H1 (cell line): ENCODE measurements around the gene ARID4A. TPM values are rescaled to one million over a fixed set of nuclear protein-coding genes. Genes with fewer than 3 reads are reported as not detected.

Source experiments
- HDAC6 ChIP-seq: IDR thresholded peaks from one replicate; pipeline ENCODE4 v1.7.1; 2012; ENCODE audit warnings: low read depth, mild to moderate bottlenecking, inconsistent platforms, low read length, moderate library complexity
- NANOG ChIP-seq: IDR thresholded peaks from 2 replicates; pipeline ENCODE4 v1.6.1; 2011; ENCODE audit warnings: low read length, low read depth, mild to moderate bottlenecking, inconsistent platforms; ENCODE audit not compliant: insufficient read depth, poor library complexity, severe bottlenecking
- POU5F1 ChIP-seq: IDR thresholded peaks from 2 replicates; pipeline ENCODE4 v1.6.1; 2011; ENCODE audit warnings: low read depth, mild to moderate bottlenecking, low read length, moderate library complexity
- TEAD4 ChIP-seq: IDR thresholded peaks from 2 replicates; pipeline ENCODE4 v1.6.1; 2012; ENCODE audit warnings: low read depth, low read length, inconsistent platforms, mixed read lengths
- polyA plus RNA-seq, 7 experiments: library from polyadenylated mRNA; depleted of rRNA in 3 of 7; stranded (reverse) in 5 of 7; unstranded in 2 of 7; fragments of >200 nt in 5 of 7; fragments of 200-250 nt in 2 of 7; gene quantifications; 1 replicate in 5 of 7; 2 replicates in 1 of 7; 4 replicates in 1 of 7; pipeline versions ENCODE4 v1.2.1 to v1.2.3, GENCODE V29; 2011 to 2013; ENCODE audit warnings: missing spikeins in 2 of 7, mixed read lengths in 2 of 7
- total RNA-seq: library from RNA; stranded (reverse); fragmentation: NEBNext Ultra II Directional; extraction: Animal tissue kit (Norgen Biotek cat#: 25700); gene quantifications from 2 replicates; pipeline ENCODE4 v1.2.1, GENCODE V29; 2021
- TF ChIP-seq, protein P1 (sequence below): fragments of 300-600 bp; sonication (generic); IDR thresholded peaks from 2 replicates; pipeline ENCODE4 v1.7.1; 2012; ENCODE audit warnings: low read length, moderate library complexity, mild to moderate bottlenecking, inconsistent platforms; ENCODE audit not compliant: insufficient replicate concordance

ARID4A gene
- total and polyA plus RNA-seq, 2 of the 8 experiments (the other 6 are each of a cell fraction or from before 2014, with no cell fraction given): 2.1 to 14.6 TPM

GRCh38 chr14:58376791-58377190 is 78.4 kb downstream of the ARID4A start (continued):
- TF ChIP-seq TEAD4: no peak
- TF ChIP-seq, protein P1, sequence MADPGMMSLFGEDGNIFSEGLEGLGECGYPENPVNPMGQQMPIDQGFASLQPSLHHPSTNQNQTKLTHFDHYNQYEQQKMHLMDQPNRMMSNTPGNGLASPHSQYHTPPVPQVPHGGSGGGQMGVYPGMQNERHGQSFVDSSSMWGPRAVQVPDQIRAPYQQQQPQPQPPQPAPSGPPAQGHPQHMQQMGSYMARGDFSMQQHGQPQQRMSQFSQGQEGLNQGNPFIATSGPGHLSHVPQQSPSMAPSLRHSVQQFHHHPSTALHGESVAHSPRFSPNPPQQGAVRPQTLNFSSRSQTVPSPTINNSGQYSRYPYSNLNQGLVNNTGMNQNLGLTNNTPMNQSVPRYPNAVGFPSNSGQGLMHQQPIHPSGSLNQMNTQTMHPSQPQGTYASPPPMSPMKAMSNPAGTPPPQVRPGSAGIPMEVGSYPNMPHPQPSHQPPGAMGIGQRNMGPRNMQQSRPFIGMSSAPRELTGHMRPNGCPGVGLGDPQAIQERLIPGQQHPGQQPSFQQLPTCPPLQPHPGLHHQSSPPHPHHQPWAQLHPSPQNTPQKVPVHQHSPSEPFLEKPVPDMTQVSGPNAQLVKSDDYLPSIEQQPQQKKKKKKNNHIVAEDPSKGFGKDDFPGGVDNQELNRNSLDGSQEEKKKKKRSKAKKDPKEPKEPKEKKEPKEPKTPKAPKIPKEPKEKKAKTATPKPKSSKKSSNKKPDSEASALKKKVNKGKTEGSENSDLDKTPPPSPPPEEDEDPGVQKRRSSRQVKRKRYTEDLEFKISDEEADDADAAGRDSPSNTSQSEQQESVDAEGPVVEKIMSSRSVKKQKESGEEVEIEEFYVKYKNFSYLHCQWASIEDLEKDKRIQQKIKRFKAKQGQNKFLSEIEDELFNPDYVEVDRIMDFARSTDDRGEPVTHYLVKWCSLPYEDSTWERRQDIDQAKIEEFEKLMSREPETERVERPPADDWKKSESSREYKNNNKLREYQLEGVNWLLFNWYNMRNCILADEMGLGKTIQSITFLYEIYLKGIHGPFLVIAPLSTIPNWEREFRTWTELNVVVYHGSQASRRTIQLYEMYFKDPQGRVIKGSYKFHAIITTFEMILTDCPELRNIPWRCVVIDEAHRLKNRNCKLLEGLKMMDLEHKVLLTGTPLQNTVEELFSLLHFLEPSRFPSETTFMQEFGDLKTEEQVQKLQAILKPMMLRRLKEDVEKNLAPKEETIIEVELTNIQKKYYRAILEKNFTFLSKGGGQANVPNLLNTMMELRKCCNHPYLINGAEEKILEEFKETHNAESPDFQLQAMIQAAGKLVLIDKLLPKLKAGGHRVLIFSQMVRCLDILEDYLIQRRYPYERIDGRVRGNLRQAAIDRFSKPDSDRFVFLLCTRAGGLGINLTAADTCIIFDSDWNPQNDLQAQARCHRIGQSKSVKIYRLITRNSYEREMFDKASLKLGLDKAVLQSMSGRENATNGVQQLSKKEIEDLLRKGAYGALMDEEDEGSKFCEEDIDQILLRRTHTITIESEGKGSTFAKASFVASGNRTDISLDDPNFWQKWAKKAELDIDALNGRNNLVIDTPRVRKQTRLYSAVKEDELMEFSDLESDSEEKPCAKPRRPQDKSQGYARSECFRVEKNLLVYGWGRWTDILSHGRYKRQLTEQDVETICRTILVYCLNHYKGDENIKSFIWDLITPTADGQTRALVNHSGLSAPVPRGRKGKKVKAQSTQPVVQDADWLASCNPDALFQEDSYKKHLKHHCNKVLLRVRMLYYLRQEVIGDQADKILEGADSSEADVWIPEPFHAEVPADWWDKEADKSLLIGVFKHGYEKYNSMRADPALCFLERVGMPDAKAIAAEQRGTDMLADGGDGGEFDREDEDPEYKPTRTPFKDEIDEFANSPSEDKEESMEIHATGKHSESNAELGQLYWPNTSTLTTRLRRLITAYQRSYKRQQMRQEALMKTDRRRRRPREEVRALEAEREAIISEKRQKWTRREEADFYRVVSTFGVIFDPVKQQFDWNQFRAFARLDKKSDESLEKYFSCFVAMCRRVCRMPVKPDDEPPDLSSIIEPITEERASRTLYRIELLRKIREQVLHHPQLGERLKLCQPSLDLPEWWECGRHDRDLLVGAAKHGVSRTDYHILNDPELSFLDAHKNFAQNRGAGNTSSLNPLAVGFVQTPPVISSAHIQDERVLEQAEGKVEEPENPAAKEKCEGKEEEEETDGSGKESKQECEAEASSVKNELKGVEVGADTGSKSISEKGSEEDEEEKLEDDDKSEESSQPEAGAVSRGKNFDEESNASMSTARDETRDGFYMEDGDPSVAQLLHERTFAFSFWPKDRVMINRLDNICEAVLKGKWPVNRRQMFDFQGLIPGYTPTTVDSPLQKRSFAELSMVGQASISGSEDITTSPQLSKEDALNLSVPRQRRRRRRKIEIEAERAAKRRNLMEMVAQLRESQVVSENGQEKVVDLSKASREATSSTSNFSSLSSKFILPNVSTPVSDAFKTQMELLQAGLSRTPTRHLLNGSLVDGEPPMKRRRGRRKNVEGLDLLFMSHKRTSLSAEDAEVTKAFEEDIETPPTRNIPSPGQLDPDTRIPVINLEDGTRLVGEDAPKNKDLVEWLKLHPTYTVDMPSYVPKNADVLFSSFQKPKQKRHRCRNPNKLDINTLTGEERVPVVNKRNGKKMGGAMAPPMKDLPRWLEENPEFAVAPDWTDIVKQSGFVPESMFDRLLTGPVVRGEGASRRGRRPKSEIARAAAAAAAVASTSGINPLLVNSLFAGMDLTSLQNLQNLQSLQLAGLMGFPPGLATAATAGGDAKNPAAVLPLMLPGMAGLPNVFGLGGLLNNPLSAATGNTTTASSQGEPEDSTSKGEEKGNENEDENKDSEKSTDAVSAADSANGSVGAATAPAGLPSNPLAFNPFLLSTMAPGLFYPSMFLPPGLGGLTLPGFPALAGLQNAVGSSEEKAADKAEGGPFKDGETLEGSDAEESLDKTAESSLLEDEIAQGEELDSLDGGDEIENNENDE: no peak
- TF ChIP-seq POU5F1: no peak
- no peak for TF ChIP-seq HDAC6
- no peak for TF ChIP-seq NANOG
